Measurements from ENCODE around the gene HDAC7.
A peak's percentile ranks its signal among the peaks of the same experiment; 100 is the strongest.
"Not testable (repeated sequence)": the region's sequence is repeated elsewhere in the genome, so short reads cannot be mapped to it uniquely, and the experiment has no call there.

HDAC7 gene

DNA sequence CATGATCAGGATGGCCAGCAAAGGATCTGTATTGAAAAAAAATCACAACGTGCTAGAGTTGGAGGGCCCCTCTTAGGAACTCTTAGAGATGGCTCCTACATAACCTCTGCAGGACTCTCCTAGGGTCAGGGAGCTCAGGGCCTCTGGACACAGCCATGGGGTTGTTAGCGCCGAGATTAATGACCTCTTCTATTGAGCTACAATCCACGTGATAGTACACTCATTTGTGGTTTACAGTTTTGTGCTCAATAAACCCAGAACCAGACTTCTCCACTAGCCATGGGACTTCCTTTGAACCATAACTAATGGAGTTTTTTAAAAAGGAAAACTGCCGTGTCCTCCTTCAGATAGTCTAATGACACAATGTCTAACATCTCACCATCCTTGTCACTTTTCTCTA is 29.6 kb upstream of the HDAC7 start:
- DNase-seq (ENCODE audit: low read depth, low spot score): no peak

DNA sequence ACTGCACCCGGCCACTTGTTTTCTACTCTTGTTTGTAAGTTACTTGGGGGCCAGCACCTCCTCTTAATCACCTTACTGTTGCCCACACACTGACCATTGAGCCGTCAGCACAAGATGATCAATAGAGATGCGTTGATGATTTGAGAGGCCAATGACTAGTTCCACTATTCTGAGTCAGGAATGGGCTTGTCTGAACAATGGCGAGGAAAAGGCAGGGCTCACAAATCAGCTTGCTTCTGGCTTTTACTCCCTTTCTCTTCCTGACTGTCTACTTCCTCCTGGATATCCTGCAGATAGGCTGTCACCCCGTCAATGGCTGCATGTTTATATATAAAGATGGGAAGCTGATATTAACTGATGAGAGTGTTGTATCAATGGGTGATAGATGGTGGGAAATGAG is 29.1 kb upstream of the HDAC7 start:
- DNase-seq (ENCODE audit: low read depth, low spot score): no peak

DNA sequence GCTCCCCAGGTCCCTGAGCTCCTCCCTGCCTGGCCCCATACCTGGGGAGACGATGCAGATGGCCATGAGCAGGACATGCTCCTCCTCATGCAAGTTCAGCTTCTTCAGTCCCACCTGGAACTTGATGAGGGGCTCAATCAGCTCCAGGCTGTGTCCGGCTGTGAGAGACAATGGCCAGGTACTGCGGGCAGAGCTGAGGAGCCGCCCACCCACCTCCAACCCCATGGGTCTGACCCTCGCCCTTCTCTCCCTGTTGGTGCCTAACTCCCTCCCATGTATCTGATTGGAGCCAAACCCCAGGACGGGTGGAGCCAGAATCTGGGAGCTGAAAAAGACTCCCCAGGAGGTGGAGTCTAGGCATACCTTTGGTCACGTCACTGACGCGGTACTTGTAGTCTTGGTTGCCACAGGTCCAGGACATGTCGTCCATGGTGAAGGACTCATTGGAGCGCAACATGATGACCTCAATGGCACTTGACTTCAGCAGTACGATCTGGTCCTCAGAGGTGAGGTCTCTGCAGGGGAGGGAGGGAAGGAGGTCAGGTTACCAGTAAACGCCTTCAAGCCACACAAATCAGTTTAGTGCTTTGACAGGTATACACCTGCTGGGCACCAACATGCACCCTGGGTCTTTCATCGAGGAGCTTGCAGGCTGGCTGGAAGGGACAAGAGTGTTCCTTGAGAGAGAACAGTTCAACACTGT is 26.7 kb upstream of the HDAC7 start:
- no peak for DNase-seq (ENCODE audit: low read depth, low spot score)

DNA sequence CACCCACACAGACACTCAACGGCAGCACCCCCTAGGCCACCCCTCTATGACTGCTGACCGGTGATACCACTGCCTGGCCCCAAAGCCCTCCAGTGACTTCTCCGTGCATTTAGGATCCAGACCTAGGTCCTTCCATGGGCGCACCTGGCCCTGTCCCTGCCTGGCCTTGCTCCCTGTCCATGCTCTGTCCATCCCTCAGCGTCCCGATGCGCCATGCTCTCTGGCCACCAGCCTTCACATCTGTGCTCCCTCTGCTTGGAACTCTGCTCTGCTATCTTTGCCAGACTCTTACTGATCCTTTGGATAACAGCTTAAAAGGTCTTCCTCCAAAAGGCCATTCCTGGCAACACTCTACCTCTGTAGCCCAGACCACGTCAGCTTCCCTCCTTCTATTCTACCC is 25.4 kb upstream of the HDAC7 start:
- DNase-seq (ENCODE audit: low read depth, low spot score): no peak

DNA sequence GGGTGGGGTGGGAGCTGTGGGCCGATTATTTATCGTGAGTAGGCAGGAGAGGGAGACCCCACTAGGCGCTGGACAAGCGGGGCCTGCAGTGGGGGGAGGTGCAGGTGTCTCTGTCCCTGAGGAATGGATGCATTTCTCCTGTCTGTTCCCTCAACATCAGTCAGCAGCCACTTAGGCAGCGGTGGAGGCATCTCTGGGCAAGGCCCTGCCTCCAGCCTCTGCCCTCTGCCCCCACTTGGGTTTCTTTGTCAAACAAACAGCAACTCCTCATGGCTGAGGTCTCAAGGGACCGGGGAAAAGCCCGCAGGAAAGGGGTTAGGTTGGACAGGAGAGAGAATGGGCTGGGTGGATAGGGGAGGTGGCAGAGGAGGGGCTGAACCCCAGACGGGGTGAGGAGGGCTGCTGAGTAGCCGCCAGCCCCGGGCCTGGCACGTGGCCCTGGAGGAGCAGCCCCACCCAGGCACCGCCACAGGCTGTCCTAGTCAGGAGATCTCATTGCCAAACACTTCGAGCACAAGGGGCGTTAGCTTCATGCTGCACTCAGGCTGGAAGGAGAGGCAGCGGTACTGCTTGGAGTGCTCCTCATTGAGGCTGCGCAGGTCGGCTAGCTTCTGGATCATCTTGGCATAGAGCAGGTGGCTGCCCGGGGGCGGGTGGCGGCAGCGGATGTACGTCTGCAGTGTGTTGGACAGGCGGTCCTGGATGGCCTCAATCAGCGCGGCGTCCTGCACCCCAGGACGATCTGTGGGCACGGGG is 24.7 kb upstream of the HDAC7 start:
- DNase-seq (ENCODE audit: low read depth, low spot score): no peak

DNA sequence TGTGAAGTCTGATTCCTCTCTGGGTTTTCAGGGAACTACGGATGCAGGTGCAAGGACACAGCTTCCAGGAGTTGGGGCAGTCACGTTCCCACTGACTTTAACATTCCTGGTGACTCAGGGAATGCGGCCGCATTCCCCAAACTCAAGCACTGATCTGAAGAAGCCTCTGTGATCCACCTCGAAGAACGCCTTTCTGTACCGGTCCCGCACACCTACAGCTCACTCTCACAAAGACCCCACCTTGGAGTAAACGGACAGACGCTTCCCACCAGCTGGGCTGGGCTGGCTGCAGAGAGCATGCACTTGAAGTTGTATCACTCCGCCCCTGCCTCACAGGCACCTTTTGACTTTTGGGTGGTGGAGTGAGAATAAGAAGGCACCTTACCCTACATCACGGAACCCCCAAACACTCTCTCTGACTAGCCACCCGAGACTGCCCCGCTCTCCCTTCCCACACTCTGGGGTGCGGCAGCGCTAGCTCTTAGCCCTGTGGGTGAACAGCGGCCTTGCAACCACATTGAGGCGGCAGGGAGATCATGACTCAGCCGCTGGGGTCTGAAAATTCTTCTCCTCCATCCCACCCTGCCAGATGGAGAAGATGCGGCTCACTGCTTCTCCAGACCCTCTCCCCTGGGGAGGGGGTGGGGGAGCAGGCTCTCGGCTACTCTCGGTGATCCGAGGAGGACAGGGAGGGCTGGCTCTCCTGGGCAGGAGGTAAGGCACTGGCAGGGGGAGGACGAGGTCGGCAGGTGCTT is 23.7 kb upstream of the HDAC7 start:
- DNase-seq (ENCODE audit: low read depth, low spot score): peak; percentile 74

DNA sequence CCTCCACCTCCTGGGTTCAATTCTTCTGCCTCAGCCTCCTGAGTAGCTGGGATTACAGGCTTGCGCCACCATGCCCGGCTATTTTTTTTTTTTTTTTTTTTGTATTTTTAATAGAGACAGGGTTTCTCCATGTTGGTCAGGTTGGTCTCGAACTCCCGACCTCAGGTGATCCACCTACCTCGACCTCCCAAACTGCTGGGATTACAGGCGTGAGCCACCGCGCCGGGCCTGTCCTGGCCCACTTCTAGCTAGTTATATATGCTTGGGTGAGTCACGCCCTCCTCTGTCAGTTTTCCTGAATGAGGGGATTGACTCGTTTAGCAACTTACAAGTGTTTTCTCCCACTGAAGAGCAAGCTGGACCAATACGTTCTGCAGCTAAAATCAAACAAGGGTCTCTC is 22.8 kb upstream of the HDAC7 start:
- not testable (repeated sequence) for DNase-seq (ENCODE audit: low read depth, low spot score)

DNA sequence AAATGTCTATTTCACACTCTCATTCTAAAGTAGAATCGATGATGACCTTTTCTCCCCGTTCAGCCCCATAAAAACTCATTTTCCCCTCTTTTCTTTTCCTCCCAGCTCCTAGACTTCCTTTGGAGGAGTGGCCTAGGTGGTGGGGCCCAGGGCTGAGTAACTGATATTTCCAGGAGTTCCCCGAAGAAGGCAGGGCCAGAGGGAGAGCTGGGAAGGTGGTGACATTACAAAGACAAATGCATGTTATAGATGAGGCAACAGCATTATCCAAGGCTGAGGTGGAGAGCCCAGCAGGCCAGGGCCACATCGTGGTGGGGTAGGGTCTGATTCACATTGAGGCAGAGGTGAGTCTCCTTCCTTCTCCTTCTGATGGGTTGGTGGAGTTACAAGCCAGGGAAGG is 22.2 kb upstream of the HDAC7 start:
- no peak for DNase-seq (ENCODE audit: low read depth, low spot score)

DNA sequence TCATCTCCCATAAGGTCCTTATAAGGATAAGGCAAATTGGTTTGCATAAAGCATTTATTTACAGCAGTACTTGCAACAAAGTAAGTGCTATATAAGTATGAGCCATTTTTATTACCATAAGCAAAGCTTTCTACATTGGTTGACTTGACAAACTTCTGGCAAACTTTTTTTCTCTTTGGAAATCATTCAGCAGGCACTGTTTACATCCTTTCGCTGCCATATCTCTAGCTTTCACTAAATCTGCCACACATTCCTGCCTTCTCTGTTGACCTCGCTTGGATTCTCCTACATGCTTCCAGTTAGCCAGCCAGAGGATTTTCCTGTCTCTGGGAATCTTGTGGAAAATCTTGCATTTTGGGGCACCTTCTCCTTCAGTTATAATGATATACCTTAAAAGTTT is 21.8 kb upstream of the HDAC7 start:
- no peak for DNase-seq (ENCODE audit: low read depth, low spot score)

DNA sequence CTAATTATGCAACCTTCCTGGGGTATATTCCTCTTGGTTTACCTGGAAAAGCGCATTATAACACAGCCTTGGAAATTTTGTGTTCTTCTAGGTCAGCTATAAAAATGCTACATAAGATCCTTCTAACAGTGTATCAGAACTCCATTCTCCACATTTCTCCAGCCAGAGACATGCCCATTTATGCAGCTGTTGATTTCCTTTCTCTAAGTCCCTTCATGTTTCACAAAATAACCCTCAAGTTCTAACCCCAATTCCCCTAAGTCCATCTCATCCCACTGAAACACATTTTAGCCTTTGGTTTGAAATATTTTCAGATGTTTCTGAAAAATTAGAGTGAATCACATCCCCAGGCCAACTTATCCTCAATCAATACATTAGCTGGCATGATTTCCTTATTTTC is 20.9 kb upstream of the HDAC7 start:
- DNase-seq (ENCODE audit: low read depth, low spot score): no peak

DNA sequence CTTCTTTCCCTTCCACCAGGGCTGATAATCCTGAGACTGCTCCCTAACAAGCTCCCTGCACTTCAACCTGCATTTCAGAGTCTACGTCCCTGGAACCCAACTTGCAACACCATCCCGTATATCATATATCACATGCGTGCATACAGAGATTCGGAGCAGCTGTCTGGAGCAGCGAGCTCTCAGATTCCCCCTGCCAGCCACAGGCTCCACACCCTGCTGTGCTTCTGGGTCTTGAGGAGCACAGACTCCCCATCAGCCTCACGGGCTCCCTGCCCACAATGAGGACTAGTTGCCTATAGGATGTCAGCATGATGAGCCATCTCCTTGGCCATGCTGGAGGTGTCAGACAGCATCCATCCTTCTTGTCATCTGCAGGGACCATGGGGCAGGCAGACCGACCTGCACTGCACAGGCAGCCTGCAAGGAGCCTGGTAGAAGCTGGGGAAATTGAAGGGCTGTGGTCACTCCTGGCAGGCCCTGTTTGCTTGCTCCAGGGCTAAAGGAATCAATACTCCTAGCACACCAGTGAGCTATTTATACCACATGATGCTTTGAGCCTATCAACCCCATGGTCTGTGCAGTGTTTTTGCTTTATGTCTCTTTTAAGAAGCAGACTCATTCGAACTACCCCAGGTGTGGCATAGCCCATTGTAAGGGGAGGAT is 19.6 kb upstream of the HDAC7 start:
- DNase-seq (ENCODE audit: low read depth, low spot score): no peak

DNA sequence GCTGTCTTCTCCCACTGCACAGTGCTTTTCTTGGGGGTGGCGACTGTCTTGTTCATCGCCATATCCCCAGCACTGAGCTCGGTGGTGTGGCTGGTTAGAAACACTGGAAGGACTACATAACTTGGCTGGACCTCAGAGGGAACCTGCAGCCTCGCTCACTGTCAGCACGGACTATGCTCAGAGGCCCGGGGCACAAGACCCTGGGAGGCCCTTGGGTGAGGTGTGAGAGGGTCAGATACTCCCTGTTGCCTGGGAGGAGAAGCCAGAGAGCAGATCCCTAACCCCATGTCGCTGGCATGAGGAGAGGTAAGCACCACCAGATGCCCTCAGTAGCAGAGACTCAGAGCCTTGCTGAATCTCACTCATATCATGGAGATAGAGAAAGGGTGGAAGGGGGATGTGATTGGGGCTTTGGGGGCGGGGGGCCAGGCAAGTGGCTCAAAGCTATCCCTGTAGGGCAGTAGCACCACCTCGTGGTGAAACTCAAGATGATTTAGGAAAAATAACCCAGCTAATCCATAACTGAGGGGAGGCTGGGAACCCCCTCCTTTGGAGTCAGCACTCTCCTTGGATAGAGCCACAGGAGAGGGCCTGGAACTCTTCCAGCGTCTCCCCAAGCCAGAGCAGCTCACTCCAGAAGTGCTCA is 18.7 kb upstream of the HDAC7 start:
- peak; percentile 43 for DNase-seq (ENCODE audit: low read depth, low spot score)

DNA sequence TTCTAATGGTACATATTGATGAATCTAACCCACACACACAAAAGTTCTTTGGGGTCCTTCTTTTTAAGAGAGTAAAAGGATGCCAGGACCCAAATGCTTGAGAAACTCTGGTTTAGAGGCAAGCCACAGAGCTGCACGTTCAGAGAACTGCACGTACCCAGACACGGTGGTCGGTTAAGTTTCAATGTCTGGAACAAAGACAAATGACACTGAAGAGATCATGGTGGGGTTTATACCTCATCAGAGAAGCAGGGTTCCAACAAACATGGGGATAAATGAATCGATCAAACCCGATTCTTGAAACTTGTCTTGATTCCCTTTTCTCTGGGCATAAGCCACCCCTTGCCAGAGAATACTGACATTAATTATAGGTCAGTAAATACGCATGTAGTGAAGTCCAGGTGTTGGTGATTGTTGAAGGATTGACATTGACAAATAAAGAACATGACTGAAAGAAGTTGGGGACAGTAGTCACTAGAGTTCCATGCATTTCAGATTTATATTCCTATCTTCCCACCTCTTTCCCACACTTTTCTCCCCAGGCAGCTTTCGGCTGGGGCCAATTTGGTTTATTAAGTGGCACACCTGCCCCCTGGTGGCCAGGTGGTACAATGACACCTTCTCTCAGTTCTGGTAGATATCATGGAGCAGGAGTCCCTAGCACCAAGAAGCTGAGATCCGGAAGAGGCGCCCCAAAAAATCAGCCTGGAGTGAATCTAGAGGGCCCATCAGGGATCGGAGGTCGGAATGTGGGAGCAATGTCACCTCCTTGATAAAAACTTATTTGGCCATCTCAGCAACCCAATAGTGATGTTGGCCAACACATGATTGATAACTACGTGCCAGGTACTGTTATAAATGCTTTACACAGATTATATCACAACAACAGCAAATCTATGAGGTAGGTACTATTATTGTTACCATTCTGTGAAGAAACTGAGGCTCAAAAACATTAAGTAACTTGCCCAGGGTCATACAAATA is 17.8 kb upstream of the HDAC7 start:
- DNase-seq (ENCODE audit: low read depth, low spot score): peak; percentile 75

DNA sequence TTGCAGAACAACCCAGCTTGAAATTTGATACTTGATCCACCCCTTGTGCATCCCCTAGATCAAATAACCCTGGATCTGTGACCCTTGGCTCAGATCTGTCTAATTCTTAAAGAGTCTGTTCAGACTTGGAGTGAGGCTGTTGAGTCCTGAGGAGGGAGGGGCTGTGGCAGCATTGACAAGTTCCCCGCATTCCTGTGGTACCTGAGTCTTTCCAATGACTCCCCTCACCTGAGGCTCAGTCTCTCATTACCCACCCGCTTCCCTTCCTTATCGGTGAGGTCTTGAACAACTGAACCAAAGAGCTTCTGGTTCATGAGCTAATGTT is 16.1 kb upstream of the HDAC7 start:
- peak; percentile 54 for DNase-seq (ENCODE audit: low read depth, low spot score)

DNA sequence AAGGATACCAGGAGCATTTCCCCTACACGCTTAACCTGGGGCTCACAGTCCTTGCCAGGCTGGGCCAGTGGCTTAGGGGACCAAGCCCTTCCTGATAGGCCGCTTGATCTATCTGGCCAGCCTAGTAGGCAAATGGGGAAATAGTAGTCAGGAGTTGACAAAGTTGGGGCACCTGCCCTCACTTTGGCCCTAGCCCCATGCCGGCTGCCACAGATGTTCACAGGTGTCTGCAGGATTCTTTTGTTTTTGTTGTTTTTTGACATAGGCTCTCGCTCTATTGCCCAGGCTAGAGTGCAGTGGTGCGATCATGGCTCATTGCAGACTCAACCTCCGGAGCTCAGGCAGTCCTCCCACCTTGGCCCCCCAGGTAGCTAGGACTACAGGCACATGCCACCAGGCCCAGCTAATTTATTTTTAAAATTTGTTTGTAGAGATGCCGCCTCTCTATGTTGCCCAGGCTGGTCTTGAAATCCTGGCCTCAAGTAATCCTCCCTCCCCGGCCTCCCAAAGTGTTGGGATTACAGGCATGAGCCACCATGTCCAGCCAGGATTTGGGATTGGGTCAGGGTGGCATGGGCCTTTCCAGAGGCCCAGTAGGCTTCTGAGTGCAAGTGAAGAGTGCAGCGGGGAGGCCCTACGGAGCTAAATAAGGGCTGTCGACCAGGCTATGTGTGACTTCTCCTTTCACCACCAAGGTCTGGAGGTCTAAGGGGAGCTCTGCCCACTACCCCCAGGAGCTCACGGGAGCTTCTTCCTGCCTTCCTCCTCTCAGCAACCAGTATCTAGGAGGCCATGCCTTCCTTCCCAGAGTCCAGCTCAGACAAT is 15.5 kb upstream of the HDAC7 start:
- no peak for DNase-seq (ENCODE audit: low read depth, low spot score)

DNA sequence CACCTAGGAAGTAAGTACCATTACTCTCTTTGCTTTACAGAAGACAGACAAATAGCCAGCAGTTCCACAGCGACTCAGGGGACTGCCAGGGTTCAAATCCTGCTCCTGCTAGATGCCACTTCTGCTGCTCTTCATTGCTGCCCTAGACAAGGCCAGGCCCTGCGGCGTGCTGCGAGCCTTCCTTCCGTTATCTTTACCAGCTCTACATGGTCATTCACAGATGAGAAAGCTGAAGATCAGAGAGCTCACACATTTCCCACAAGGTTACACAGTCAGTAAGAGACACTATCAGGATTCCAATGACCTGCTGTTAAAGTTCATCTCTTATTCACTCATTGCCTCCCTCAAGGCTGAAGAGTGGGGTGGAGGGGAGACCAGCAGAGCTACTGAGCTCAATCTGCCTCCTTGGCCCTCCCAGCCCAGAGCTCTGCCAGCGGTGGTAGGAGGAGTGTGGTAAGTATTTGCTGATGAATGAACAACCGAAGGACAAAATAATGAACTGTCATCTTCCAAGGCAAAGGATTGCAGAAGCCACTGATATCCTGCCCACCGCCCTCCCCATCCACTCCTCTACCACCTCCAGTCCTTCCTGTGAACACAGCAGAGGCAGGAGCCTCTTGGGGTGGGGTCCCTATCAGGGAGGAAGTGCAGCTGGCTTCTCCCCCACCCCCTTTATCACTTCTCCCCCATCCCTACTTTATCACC is 14.6 kb upstream of the HDAC7 start:
- DNase-seq (ENCODE audit: low read depth, low spot score): no peak

DNA sequence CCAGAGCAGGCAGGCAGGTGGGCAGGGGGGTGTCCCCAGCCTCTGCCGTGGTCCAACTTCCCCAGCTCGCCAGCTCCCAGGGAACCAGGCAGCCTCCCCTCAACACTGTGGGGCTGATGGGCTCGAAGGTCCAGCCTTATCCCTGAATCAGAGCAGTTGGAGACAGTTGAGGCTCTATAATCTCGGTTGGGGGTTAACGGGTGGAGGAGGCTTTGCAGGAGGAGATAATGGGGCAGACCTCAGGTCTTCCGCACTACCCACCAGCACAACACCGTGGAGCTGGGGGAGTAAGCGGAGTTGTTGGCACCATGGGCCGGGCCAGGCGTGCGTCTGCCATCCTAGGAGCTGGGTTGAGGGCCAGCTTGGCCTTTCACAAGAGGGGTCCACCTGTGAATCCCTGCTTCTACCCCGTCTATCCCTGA is 13.9 kb upstream of the HDAC7 start:
- DNase-seq (ENCODE audit: low read depth, low spot score): no peak

DNA sequence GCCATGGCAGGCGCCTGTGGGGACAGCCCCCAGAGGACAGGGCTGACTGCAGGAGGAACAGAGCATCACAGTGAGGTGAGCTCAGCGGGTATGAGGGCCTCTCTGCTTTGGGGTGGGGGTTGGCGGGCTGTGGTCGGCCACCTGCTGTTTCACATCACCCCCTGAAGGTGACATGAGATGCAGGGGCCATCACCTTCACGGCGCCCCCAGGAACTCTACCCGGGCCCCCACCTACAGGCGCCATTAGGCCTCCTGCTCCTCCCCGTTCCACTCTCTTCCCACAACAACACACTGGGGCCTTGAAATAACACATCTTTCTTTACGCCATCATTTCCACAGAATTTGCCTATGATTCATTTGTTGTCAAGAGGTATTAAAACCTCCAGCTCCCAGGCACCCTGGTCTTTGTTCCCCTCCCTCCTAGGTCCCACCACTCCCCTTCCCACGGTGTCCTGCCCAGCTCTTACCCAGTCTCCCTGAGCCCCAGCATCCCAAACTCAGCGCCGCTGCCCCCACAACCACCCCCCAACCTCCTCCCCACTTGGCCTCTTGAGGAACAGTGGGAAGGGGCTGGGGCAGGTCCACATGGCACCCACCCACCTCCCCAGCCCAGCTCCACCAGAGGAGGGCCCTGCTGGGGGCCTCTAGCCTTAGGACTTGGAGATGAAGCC is 12.7 kb upstream of the HDAC7 start:
- DNase-seq (ENCODE audit: low read depth, low spot score): no peak

DNA sequence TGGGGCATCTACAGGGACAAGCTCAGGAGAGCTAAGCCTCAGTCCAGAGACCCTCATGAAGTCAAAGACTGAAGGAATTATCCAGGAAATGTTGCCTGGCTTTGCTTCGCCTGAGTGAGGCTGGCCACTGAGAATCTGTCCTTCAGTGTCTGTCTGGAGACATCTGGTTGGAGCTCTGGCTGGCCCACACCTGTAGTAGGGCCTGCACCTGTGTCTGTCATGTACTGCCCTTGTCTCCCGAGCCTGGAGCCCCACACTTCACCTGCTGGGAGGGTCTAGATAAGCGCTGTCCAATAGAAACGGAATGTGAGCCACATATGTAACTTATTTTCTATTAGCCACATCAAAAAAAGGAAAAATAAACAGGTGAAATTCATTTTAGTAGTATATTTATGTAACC is 9.9 kb upstream of the HDAC7 start:
- DNase-seq (ENCODE audit: low read depth, low spot score): no peak
